Stimulated activated naive CD8-positive, alpha-beta T cell treated with anti-CD3 and anti-CD28 coated beads, Interleukin-15, Interleukin-2, amounts not matched to agents 100 ng/mL and 50 ng/mL, for 24 hours (primary cell): ENCODE results near the gene GDPD5.

Source experiments
- H3K27ac Mint-ChIP-seq: one replicate; pipeline ENCODE4 v1.8.0; 2021; ENCODE audit warnings: mild to moderate bottlenecking, mixed read lengths
- H3K27me3 Mint-ChIP-seq: one replicate; pipeline ENCODE4 v1.8.0; 2021; ENCODE audit warnings: mixed read lengths
- H3K36me3 Mint-ChIP-seq: one replicate; pipeline ENCODE4 v1.8.0; 2021; ENCODE audit warnings: low read depth, mixed read lengths
- H3K4me1 Mint-ChIP-seq: one replicate; pipeline ENCODE4 v1.8.0; 2021; ENCODE audit warnings: low read depth, mixed read lengths
- H3K4me3 Mint-ChIP-seq: one replicate; pipeline ENCODE4 v1.8.0; 2021; ENCODE audit warnings: mild to moderate bottlenecking, mixed read lengths
- H3K9me3 Mint-ChIP-seq: one replicate; pipeline ENCODE4 v1.8.0; 2021; ENCODE audit warnings: mixed read lengths

The GDPD5 gene

DNA sequence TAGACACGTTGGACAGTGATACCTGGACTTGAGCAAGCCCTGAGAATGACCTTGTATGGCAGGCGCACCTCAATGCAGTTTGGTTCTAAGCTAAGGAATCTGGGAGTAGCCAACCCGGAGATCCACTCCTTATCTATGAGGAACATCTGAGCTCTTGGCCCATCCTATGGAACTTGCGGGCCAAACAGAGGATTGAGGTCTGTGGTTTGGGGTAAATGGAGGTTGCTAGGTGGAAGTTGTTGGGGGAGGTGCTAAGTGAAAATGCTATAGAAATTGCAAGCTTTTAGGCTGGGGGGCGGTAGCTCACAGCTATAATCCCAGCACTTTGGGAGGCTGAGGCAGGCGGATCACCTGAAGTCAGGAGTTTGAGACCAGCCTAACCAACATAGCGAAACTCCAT is 8.9 kb downstream of the GDPD5 start:
- Mint-ChIP-seq H3K4me3 (no peak overlapping the region), H3K27me3 (no peaks in the 10 kb centered on the region), H3K27ac (no peak overlapping the region), H3K36me3 (no peaks in the 10 kb centered on the region), H3K4me1 (peaks cover 9% of the 10 kb centered on the region), H3K9me3 (no peaks in the 10 kb centered on the region)

DNA sequence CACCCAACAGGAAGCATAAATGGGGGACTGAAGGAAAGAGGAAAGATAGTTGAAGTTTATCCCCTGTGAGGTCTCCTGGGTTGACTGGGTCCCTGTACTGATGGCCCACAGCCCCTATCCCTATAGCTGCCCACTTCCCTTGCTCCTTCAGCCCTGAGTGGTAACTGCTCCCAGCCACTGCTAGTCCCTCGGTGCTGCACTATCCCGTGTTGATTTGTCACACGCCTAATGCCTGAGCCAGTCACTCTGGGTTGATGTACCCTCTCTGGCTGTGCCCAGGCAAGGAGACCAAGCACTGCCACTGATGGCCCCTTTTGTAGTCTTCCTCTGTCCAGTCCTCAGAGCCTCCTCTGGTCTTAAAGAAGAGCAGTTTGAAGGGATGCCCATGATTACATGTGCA is 9.6 kb downstream of the GDPD5 start:
- peaks cover 9% of the 10 kb centered on the region for H3K4me1 Mint-ChIP-seq
- no peaks in the 10 kb centered on the region for H3K9me3 Mint-ChIP-seq
- no peaks in the 10 kb centered on the region for H3K36me3 Mint-ChIP-seq
- H3K4me3 Mint-ChIP-seq: no peak overlapping the region
- no peaks in the 10 kb centered on the region for H3K27me3 Mint-ChIP-seq
- H3K27ac Mint-ChIP-seq: no peak overlapping the region

DNA sequence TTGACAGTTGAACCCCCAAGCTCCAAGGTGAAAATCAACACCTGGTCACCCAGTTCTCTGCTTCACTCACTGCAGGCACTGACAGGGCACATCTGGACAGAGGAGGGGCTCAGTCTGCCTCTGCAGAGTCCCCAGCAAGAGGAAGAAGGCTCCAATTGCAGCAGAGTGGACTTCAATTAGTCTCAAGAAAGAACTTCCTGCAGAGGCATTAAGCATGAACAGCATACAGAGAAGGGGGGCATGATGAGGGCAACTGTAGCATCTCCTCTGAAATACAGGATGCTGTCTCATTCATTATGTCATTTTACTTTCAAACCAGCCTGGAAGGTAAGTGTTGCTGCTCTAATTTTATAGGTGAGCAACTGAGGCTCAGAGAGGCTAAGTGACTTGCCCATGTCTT is 11.1 kb downstream of the GDPD5 start:
- H3K9me3 Mint-ChIP-seq: no peaks in the 10 kb centered on the region
- H3K27me3 Mint-ChIP-seq: no peaks in the 10 kb centered on the region
- peaks cover 9% of the 10 kb centered on the region for H3K4me1 Mint-ChIP-seq
- H3K4me3 Mint-ChIP-seq: no peak overlapping the region
- H3K27ac Mint-ChIP-seq: no peak overlapping the region
- no peaks in the 10 kb centered on the region for H3K36me3 Mint-ChIP-seq

DNA sequence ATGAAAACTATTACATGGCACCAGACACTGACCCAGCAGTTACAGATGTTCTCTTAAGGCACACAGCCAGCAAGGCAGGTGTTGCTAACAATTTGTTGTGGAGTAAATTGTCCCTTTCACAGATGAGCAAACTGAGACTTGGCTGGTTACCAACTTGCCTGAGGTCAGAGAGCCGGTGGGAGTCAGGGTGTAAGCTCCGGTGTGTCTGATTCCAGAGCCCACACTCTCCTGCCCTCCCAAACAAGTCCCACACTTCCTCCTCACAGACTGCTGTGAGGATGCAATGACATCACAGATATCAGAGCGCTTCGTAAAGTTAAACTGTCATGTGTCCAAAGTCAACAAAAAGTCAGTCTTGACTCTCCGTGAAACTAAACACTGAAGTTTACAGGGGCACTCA is 12.5 kb downstream of the GDPD5 start:
- Mint-ChIP-seq H3K27ac (no peak overlapping the region), H3K4me1 (peaks cover 15% of the 10 kb centered on the region)

DNA sequence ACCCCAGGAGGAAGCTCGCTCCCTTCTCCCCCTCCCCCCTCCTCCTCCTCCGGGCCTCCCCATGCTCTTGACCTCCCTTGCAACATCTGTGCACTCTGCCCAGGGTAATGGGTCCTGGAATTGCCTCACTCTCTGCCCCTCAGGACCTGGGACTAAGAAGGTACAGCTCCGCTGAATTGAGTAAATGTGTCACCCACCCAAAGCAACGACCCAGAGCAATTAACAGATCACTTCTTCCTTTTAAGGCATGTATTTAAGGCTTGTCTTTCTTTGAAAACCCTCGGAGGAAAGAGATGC is 15.1 kb downstream of the GDPD5 start:
- Mint-ChIP-seq H3K27ac (no peak overlapping the region), H3K4me1 (peaks cover 14% of the 10 kb centered on the region), H3K36me3 (no peaks in the 10 kb centered on the region), H3K4me3 (no peak overlapping the region), H3K27me3 (no peaks in the 10 kb centered on the region), H3K9me3 (no peaks in the 10 kb centered on the region)

More for the DNA sequence above, 12.5 kb downstream of the GDPD5 start:
- H3K4me3 Mint-ChIP-seq: no peak overlapping the region
- H3K9me3 Mint-ChIP-seq: no peaks in the 10 kb centered on the region
- H3K27me3 Mint-ChIP-seq: no peaks in the 10 kb centered on the region
- H3K36me3 Mint-ChIP-seq: no peaks in the 10 kb centered on the region

DNA sequence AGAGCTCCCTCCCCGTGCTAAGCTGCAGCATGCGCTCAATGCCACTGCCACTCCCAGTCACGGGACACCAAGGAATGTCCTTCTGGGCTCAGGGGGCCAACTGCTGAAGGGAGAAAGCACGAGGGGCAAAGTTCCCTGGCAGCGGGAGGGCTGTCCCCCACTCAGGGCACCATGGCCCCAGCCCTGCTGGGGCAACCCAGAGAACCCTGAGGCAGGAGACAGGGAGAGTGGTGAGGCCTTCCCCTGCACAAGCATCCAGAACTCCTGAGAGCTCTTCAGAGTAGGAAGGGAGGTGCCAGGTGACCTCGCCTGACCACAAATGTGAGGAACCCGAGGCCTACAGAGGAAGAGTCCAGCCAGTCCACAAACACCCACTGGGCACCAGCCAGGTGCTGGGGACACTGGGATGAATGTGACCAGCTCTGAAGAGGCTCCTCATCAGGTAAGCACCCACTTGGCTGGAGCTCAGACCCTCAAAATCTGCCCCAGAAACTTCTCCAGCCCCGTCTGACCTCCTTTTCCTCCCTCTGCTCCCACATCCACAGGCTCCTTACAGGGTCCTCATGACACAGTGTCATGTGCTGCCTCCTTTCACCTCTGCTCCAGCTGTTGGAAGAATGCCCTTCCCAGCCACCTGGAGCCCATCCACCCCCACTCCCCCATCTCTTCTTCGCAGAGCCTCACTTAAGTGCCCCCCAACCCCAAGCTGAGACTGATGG is 15.6 kb downstream of the GDPD5 start:
- Mint-ChIP-seq H3K27ac (no peak overlapping the region), H3K4me1 (peaks cover 14% of the 10 kb centered on the region), H3K4me3 (no peak overlapping the region), H3K36me3 (no peaks in the 10 kb centered on the region), H3K27me3 (no peaks in the 10 kb centered on the region), H3K9me3 (no peaks in the 10 kb centered on the region)

DNA sequence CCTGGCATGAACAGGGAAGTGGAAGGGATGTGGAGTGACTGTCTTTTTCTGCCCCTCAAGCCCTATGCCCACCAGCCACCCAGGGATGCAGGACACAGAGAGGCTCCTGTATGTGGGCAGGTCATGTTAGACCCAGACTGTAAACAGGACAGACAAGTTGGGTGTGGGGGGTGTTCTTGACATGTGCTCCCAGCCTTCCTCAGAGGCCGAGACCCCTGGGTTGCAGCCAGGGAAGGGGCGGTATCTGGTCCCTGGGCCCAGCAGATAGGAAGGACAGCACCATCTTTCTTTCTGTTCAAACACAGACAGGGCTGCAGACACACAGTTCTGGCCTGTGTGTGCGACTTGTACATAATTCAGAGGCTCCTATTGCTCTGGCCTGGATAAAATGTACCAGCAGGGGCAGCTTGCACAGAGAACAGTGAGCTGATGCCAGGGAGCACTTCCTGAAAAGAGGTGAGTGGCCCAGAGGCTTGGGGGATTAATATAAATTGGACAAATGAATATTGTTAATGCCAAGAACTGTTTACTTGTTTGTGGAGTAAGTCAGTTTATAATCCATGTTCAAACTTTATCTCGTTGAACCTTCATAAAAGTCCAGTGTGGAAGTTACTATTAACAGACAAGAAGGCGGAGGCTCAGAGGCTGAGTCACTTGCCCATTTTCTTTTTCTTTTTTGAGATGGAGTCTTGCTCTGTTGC is 16.6 kb downstream of the GDPD5 start:
- H3K9me3 Mint-ChIP-seq: no peaks in the 10 kb centered on the region
- no peaks in the 10 kb centered on the region for H3K27me3 Mint-ChIP-seq
- peaks cover 14% of the 10 kb centered on the region for H3K4me1 Mint-ChIP-seq
- H3K4me3 Mint-ChIP-seq: no peak overlapping the region
- H3K27ac Mint-ChIP-seq: no peak overlapping the region
- H3K36me3 Mint-ChIP-seq: no peaks in the 10 kb centered on the region

DNA sequence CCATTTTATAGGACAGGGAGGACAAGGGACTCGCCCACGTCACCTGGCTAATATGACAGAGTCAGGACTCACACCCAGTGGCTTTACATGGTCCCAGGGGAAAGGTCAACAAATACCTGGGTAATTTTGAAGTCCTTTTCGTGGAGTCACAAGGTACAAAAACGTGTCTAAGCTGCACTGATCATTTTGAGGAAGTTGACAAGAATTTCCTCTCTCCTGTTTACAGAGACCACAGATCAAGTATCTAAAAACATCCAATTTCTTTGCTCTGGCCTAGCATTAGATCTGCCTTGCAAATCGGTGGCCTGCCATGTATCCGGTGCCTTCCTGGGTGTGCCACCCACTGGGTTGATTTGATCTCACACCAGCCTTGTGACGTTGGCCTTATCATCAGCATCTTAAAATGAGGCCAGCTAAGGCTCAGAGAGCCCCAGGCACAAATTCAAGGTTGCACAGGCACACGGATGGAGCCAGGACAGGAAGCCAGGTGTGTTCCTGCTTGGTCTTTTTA is 17.6 kb downstream of the GDPD5 start:
- no peaks in the 10 kb centered on the region for H3K36me3 Mint-ChIP-seq
- H3K9me3 Mint-ChIP-seq: no peaks in the 10 kb centered on the region
- H3K4me3 Mint-ChIP-seq: no peak overlapping the region
- peak overlapping the region; percentile 37 for H3K27ac Mint-ChIP-seq
- H3K4me1 Mint-ChIP-seq: peaks cover 14% of the 10 kb centered on the region
- H3K27me3 Mint-ChIP-seq: no peaks in the 10 kb centered on the region

DNA sequence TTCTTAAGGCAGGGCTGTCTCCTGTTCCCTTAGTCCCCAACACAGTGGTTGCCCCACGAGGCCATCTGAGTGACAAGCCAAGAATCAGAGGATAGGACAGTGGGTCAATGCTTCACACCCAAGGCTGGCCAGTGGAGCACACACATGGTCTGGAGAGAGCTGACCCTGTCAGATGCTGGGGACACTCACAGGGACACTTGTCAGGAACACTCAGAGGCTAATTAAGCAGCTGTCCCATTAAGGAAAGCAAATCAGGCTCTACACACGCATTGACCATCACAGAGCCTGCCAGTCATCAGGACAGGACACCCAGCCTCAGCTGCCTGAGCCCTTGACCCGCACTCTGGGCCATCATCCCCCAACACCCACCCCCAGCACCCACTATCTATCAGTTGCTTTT is 18.2 kb downstream of the GDPD5 start:
- peak overlapping the region; percentile 65 for H3K27ac Mint-ChIP-seq
- H3K27me3 Mint-ChIP-seq: no peaks in the 10 kb centered on the region
- H3K4me1 Mint-ChIP-seq: peaks cover 14% of the 10 kb centered on the region
- no peak overlapping the region for H3K4me3 Mint-ChIP-seq
- no peaks in the 10 kb centered on the region for H3K9me3 Mint-ChIP-seq
- H3K36me3 Mint-ChIP-seq: no peaks in the 10 kb centered on the region

DNA sequence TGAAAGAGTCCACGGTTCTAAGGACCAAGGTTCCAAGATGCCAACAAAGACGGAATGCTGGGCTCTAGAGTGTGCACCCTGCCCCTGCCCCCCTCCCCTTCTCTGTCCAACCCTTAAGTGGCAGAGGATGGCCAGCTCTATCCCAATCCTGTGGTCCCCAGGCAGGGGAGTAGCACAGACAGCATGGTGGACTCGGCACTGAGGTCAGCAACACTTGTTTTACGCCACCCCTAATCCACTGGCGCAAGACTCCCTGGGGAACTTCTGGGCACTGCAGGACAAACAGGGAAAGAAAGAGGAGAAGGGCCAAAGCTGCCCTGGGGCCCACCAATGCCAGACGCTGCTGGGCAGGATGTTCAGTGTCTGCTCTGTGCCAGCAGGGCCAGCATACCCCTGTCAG is 18.9 kb downstream of the GDPD5 start:
- peaks cover 14% of the 10 kb centered on the region for H3K4me1 Mint-ChIP-seq
- no peak overlapping the region for H3K27ac Mint-ChIP-seq
- no peaks in the 10 kb centered on the region for H3K9me3 Mint-ChIP-seq
- no peak overlapping the region for H3K4me3 Mint-ChIP-seq
- H3K27me3 Mint-ChIP-seq: no peaks in the 10 kb centered on the region
- no peaks in the 10 kb centered on the region for H3K36me3 Mint-ChIP-seq

DNA sequence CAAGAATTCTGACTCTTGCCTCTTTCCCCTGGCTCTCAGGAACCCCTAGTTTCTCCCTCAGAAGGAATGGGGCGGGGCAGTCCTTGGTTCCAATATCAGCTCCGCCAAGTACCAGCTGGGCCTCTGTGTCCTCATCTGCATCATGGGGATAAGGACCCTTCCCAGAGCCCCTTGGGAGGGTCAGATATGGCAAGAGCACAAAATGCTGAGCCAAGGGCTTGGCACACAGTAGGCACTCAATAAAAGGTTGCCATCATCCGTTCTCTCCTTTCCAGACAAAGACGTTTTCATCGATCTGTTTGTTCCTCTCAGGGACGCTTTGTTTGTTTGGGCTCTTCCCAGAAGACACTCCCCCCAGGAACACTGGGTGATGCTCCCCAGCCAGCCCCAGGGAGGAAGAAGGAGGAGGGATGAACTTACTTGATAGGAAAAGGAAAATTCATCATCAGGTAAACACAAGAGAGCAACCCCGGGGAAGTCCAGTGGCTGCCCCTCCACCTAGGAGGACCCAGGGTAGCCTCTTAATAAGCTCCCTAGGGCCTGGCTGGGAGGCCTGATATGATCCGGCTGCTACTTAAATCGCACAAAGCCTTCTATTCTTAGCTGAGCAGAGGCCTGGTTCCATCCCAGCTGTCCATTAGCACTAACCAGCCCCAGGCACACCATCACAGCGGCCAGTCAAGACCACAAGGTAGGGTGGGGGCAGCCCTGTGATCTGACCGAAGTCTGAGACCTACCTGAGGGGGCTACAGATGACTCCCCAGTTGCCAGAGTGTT is 19.6 kb downstream of the GDPD5 start:
- no peak overlapping the region for H3K4me3 Mint-ChIP-seq
- no peak overlapping the region for H3K27ac Mint-ChIP-seq
- H3K4me1 Mint-ChIP-seq: peaks cover 14% of the 10 kb centered on the region
- no peaks in the 10 kb centered on the region for H3K27me3 Mint-ChIP-seq
- H3K9me3 Mint-ChIP-seq: no peaks in the 10 kb centered on the region
- H3K36me3 Mint-ChIP-seq: no peaks in the 10 kb centered on the region

DNA sequence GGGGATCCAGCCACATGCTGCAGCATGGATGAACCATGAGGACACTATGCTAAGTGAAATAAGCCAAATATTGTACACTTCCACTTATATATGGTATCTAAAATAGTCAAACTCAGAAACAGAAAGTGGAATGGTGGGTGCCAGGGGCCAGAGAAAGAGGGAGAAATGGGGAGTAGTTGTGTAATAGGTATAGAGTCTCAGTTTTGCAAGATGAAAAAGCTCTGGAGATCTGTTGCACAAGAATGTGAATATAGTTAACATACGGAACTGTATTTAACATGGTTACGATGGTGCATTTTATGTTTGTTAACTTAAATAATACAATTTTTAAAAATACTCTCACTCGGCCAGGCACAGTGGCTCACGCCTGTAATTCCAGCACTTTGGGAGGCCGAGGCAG is 21.2 kb downstream of the GDPD5 start:
- Mint-ChIP-seq H3K4me3 (no peak overlapping the region), H3K27ac (no peak overlapping the region), H3K9me3 (no peaks in the 10 kb centered on the region), H3K4me1 (peaks cover 14% of the 10 kb centered on the region), H3K36me3 (no peaks in the 10 kb centered on the region), H3K27me3 (no peaks in the 10 kb centered on the region)

DNA sequence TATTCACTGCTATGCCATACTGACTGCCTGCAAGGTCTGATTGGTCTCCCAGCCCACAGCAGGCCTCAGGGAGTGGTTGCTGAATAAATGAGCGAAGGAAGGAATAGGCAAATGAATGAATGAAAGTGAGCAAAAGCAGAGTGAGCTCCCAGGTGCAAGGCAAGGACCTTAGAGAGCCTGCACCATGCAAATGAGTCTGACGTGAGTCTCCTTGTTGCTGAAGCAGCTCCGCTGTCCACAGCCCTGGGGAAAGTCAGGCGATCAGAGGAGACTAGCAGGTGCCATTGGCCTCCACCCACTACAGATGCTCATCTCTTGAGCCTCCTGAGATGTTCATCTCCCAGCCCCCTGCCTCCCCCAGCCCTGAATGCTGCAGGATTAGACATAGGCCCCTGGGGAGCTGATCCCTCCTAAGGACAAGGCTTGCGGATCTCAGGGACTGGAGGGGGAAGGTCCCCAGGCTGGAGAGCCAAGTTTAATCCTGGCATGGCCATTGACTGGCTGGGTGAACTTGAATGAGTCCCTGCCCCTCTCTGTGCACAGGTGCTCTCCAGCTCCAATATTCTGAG is 22.1 kb downstream of the GDPD5 start:
- Mint-ChIP-seq H3K36me3 (no peaks in the 10 kb centered on the region), H3K4me1 (peaks cover 11% of the 10 kb centered on the region), H3K27me3 (no peaks in the 10 kb centered on the region), H3K27ac (no peak overlapping the region), H3K4me3 (no peak overlapping the region), H3K9me3 (no peaks in the 10 kb centered on the region)

DNA sequence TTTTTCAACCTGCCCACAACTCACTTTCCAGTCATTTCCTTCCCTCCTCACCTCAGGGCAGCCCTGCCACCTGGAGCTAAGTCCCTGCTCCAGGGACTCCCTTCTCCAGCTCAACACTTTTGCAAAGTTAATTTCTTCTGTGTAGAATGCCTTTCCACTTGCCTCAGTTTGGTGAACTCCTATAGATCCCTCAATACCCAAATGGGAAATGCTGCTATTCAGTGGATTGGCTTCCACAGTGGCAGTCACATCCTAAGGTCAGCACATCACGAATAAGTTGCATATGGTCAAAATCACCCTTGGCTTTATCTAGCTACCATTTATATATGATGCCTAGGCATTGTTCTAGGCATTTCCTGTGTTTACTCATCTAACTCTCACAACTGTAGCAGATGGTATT is 23.6 kb downstream of the GDPD5 start:
- no peak overlapping the region for H3K27ac Mint-ChIP-seq
- no peaks in the 10 kb centered on the region for H3K36me3 Mint-ChIP-seq
- H3K4me1 Mint-ChIP-seq: no peaks in the 10 kb centered on the region
- H3K27me3 Mint-ChIP-seq: no peaks in the 10 kb centered on the region
- no peak overlapping the region for H3K4me3 Mint-ChIP-seq
- no peaks in the 10 kb centered on the region for H3K9me3 Mint-ChIP-seq

DNA sequence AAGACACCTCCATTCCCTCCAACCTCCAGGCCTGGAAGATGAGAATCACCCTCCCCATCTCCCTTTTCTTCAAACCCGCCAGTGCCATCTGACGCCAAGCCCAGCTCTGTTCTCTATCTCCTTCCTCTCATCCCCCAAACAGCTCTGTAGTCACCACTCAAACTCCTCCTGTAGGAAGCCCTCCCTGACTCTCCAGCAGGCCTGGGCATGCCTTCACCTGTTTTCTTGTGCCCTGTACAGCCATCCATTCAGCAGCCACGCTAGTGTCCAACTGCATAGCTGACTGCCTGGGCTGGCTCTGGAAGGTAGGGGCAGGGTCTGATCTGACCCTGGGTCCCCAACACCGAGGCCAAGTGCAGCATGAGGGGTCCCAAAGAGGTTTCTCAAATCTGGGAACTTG is 25.0 kb downstream of the GDPD5 start:
- Mint-ChIP-seq H3K4me1 (no peaks in the 10 kb centered on the region), H3K36me3 (no peaks in the 10 kb centered on the region), H3K27me3 (no peaks in the 10 kb centered on the region), H3K9me3 (no peaks in the 10 kb centered on the region), H3K4me3 (no peak overlapping the region), H3K27ac (no peak overlapping the region)
